Thyroid gland (tissue), 4 donors: Measurements from ENCODE around the gene SCUBE3.

Source experiments
- CTCF ChIP-seq, 6 experiments: fragments of 200-600 bp in 3 of 6; fragments of 450-650 bp in 3 of 6; sonication (generic) in 3 of 6; IDR thresholded peaks; one replicate each; pipeline ENCODE4 v1.5.1; 2016 to 2019; ENCODE audit warnings: antibody characterized with exemption in 6 of 6, mild to moderate bottlenecking in 2 of 6, inconsistent platforms in 1 of 6, moderate library complexity in 1 of 6
- POLR2A ChIP-seq, 2 donors: fragments of 450-650 bp; IDR thresholded peaks; one replicate each; pipeline ENCODE4 v1.6.1; 2017; ENCODE audit warnings: antibody characterized with exemption in 2 of 2, mild to moderate bottlenecking in 2 of 2, moderate library complexity in 1 of 2

- TF ChIP-seq CTCF (IDR thresholded peaks at IDR 0.05) (no peak), POLR2A (IDR thresholded peaks at IDR 0.05) (no peak)
Observed at GRCh38 chr6:35197196-35197595, 16.6 kb upstream of the SCUBE3 start.
